Lower leg skin (tissue), 4 donors: ENCODE results near the gene WBP2. TPM values are rescaled to one million over a fixed set of nuclear protein-coding genes. Genes with fewer than 3 reads are reported as not detected.
"Not testable (repeated sequence)": the region's sequence is repeated elsewhere in the genome, so short reads cannot be mapped to it uniquely, and the experiment has no call there.

Experiments used
- DNase-seq, 2 donors: peaks; one replicate each; pipeline ENCODE4 v3.0.0-alpha.2; 2019; ENCODE audit warnings: low spot score in 2 of 2
- H3K4me3 ChIP-seq: fragments of 200-600 bp; sonication (generic); 2 replicates; pipeline ENCODE4 v1.5.1; 2017; ENCODE audit warnings: mild to moderate bottlenecking, low read depth; ENCODE audit not compliant: poor library complexity, severe bottlenecking
- POLR2A ChIP-seq, 2 donors: fragments of 450-650 bp; IDR thresholded peaks; one replicate each; pipeline ENCODE4 v1.6.1; 2016 to 2017; ENCODE audit warnings: antibody characterized with exemption in 2 of 2, mild to moderate bottlenecking in 1 of 2, moderate library complexity in 1 of 2
- WGBS, 2 donors: methylation state at CpG; one replicate each; pipeline ENCODE4 v1.1.5; 2018; 5-methylcytosine and 5-hydroxymethylcytosine counted together
- intact Hi-C: fragments of 100-400 bp; cut with DNase I; formaldehyde crosslinking; loops from one replicate; pipeline ENCODE4 v1.15.0; 2023; ENCODE audit warnings: low total_unique reads
- total RNA-seq, 4 donors: library from RNA; depleted of rRNA; stranded (reverse); fragments of >200 nt; gene quantifications; one replicate each; pipeline ENCODE4 v1.1.0, GENCODE V29; 2016
- TF ChIP-seq, protein P1 (sequence below), 3 donors: fragments of 450-650 bp; IDR thresholded peaks; one replicate each; pipeline ENCODE4 v1.5.1; 2016; ENCODE audit warnings: antibody characterized with exemption in 3 of 3, mild to moderate bottlenecking in 3 of 3, moderate library complexity in 2 of 3

WBP2 gene
- total RNA-seq, 4 donors from 2014 or later = 74.2 to 149 (median 93.8) TPM

DNA sequence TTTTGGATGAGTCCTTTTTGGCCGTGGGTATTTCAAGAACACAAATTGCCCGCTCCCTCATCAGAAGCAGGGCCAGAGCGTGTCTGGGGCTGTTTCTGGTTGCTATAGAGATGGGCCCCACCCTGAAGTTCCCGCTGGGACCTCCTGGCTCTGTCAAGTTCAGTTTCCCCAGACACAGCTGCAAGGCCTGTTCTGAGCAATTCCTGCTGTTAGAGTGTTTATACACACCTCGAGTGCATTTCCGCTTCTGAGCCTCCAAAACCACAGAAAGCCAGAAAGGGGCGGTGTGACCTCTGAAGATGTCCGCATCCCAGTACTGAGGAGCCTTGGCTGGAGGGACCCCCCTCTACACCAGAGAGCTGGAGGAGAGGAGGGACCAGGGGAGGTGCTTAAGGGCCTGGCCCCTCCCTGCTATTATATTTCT, 9.3 kb upstream of the WBP2 start:
- TF ChIP-seq, protein P1, sequence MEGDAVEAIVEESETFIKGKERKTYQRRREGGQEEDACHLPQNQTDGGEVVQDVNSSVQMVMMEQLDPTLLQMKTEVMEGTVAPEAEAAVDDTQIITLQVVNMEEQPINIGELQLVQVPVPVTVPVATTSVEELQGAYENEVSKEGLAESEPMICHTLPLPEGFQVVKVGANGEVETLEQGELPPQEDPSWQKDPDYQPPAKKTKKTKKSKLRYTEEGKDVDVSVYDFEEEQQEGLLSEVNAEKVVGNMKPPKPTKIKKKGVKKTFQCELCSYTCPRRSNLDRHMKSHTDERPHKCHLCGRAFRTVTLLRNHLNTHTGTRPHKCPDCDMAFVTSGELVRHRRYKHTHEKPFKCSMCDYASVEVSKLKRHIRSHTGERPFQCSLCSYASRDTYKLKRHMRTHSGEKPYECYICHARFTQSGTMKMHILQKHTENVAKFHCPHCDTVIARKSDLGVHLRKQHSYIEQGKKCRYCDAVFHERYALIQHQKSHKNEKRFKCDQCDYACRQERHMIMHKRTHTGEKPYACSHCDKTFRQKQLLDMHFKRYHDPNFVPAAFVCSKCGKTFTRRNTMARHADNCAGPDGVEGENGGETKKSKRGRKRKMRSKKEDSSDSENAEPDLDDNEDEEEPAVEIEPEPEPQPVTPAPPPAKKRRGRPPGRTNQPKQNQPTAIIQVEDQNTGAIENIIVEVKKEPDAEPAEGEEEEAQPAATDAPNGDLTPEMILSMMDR (IDR thresholded peaks at IDR 0.05) = no peak
- no peak for TF ChIP-seq POLR2A (IDR thresholded peaks at IDR 0.05)
- no peak overlapping the region for H3K4me3 ChIP-seq
- WGBS, 2 donors = 4 to 9% methylated on average over 8 of the region's 8 CpGs
- intact Hi-C loops = no loop called here
- DNase-seq = peak in 1 of 2 donors; percentile 75

- DNase-seq = peak in 1 of 2 donors; percentile 73
- TF ChIP-seq POLR2A (IDR thresholded peaks at IDR 0.05) = no peak
- TF ChIP-seq, protein P1 (IDR thresholded peaks at IDR 0.05) = no peak
- no peak overlapping the region for H3K4me3 ChIP-seq
- intact Hi-C loops = no loop called here
- WGBS, 2 donors = 65 to 69% methylated on average over 9 of the region's 9 CpGs
Observed at GRCh38 chr17:75861927-75862317, 6.8 kb upstream of the WBP2 start.

DNA sequence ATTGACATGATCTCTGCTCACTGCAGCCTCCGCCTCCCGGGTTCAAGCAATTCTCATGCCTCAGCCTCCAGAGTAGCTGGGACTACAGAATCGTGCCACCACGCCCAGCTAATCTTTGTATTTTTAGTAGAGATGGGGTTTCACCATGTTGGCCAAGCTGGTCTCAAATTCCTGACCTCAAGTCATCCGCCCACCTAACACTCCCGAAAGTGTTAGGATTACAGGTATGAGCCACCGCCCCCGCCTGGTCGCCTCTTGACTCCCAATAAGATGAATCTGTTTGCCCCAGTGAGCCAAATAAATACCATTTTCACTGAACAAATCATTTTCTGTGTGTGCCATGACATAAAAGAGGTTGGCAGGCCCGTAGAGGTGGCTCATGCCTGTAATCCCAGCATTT, 4.2 kb upstream of the WBP2 start:
- WGBS, 2 donors = 84 to 88% methylated on average over 10 of the region's 10 CpGs
- intact Hi-C loops, H3K4me3 ChIP-seq, DNase-seq: not testable (repeated sequence)

DNA sequence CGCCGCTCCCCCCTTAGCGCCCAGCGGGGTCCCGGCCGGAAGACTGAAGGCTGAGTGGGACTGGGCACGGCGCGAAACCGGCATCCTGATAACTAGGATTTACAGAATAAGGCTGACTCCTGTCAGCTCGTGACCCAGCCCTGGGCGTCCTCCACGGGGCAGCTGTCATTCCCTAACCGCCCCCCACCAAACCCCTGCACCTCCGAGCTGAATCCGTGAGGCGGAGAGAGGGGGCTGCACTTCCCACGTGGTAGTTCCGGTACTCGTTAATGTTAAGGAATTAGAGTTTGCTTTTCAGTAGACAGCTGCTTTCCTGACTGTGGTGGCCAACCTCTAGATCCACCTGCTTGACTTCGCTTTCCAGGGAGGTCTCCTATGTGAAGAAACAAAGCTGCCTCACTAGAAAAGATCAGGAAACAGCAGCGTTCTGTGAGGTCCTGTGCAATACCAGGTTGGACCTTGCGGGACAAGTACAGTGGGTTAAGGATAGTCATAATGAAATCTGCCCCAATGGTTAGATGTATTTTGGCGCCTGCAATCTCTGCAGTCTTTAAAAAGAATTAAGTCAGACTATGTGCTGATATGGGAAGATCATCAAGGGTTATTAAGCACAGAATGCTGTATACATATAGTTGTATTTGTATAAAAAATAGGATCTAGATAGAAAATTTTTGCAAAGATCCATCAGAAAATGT, 1.1 kb upstream of the WBP2 start:
- WGBS, 2 donors = 3 to 14% methylated on average over 5 to 17 of the region's 24 CpGs
- intact Hi-C loops = no loop called here
- peak overlapping the region; percentile 95 for H3K4me3 ChIP-seq
- DNase-seq = no peak
- no peak for TF ChIP-seq POLR2A (IDR thresholded peaks at IDR 0.05)
- TF ChIP-seq, protein P1 (IDR thresholded peaks at IDR 0.05) = no peak

GRCh38 chr17:75854881-75855309, 240 bp downstream of the WBP2 start:
- 0 to 1% methylated on average over 15 to 19 of the region's 19 CpGs for WGBS, 2 donors
- intact Hi-C loops = no loop called here
- TF ChIP-seq, protein P1 (IDR thresholded peaks at IDR 0.05) = no peak
- TF ChIP-seq POLR2A (IDR thresholded peaks at IDR 0.05) = peak in 1 of 2 donors; percentile 85
- no peak for DNase-seq
- peak overlapping the region; percentile 47 for H3K4me3 ChIP-seq

DNA sequence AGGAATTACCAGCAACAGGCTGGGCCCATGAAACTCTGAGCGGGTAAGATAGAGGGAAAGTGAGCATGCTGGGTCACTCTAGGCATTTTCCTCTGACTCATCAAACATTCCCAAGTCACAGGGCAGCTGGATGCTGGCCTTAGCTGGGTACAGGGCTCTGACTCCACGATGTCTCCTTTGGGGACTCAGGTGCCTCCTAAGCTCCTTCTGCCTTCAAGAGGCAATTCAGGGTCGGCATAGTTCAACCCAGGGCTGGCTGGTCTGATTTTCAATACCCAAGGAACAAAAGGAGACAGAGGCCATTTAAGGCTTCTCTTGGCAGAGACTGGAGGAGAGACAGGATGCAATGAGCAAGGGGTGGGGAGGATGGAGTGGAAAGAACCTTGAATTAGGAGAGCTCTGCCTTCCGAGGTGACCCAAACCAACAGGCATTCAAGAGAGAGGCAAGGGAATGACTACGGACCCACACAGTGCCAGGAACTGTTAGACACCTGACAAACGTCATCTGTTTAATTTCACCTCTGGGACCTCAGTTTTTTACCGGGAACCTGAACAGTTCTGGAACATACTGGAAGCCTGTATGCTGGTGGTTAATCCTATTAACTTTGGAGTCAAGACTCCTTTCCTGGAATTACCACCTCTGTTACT, 910 bp downstream of the WBP2 start:
- H3K4me3 ChIP-seq = peak overlapping the region; percentile 47
- no peak for DNase-seq
- TF ChIP-seq POLR2A (IDR thresholded peaks at IDR 0.05) = no peak
- TF ChIP-seq, protein P1 (IDR thresholded peaks at IDR 0.05) = no peak
- 7 to 16% methylated on average over 7 of the region's 7 CpGs for WGBS, 2 donors
- intact Hi-C loops = no loop called here
